Measurements from ENCODE around the gene HIF1AN.

DNA sequence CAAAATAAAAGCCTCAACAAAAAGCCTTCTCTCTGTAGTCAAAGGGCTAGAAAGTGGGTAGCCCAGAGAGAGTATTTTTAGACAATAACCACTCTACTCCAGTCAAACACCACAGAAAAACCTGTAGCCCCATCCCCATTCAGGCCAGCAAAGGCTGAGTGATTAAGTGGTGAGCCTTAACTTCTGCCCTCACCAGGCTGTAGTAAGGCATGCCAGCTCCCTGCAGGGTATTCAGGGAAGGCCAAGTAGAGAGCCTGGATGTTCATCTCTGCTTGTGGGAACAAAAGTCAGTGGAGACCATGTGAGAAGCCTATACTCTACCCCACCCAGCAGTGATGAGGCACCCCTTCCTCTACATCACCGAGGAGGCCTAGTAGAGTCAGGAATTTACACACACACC is 51.2 kb downstream of the HIF1AN start:
- TF ChIP-seq, protein P1, sequence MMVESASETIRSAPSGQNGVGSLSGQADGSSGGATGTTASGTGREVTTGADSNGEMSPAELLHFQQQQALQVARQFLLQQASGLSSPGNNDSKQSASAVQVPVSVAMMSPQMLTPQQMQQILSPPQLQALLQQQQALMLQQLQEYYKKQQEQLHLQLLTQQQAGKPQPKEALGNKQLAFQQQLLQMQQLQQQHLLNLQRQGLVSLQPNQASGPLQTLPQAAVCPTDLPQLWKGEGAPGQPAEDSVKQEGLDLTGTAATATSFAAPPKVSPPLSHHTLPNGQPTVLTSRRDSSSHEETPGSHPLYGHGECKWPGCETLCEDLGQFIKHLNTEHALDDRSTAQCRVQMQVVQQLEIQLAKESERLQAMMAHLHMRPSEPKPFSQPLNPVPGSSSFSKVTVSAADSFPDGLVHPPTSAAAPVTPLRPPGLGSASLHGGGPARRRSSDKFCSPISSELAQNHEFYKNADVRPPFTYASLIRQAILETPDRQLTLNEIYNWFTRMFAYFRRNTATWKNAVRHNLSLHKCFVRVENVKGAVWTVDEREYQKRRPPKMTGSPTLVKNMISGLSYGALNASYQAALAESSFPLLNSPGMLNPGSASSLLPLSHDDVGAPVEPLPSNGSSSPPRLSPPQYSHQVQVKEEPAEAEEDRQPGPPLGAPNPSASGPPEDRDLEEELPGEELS (CRISPR knock-in tag; IDR thresholded peaks at IDR 0.05) = no peak
- TF ChIP-seq SOX15 (CRISPR knock-in tag; IDR thresholded peaks at IDR 0.05) (no peak), IRF2 (CRISPR knock-in tag; IDR thresholded peaks at IDR 0.05; ENCODE audit: borderline replicate concordance, low read depth) (no peak), MYBL2 (CRISPR knock-in tag; IDR thresholded peaks at IDR 0.05) (no peak), CTCF (IDR thresholded peaks at IDR 0.05) (no peak), ZNF281 (CRISPR knock-in tag; IDR thresholded peaks at IDR 0.05) (no peak), ERG (CRISPR knock-in tag; IDR thresholded peaks at IDR 0.05) (no peak), KAT7 (CRISPR knock-in tag; IDR thresholded peaks at IDR 0.05; ENCODE audit: borderline replicate concordance) (no peak)
